Brain pericyte (primary cell): Measurements from ENCODE around the gene NPTX2.

Experiments used
- DNase-seq: peaks from one replicate; pipeline ENCODE4 v3.0.0-alpha.2; 2012; ENCODE audit warnings: low read depth, low spot score

NPTX2 gene

DNA sequence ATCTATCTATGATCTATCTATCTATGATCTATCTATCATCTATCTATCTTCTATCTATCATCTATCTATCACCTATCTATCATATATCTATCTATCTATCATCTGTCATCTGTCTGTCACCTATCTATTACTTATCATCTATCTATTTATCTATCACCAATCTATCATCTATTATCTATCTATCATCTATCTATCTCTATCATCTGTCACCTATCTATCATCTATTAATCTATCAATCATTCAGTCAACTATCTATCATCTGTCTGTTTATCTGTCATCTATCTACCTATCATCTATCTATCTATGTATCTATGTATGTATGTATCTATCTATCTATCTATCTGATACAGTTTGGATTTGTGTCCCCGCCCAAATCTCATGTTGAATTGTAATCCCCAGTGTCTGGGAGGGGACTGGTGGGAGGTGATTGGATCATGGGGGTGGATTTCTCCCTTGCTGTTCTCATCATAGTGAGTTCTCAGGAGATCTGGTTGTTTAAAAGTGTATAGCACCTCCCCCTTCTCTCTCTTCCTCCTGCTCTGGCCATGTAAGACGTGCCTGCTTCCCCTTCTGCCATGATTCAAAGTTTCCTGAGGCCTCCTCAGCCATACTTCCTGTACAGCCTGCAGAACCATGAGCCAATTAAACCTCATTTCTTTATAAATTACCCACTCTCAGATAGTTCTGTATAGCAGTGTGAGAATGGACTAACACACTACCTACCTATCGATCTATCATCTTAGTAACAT lies 37.6 kb downstream of the NPTX2 start:
- no peak for DNase-seq

DNA sequence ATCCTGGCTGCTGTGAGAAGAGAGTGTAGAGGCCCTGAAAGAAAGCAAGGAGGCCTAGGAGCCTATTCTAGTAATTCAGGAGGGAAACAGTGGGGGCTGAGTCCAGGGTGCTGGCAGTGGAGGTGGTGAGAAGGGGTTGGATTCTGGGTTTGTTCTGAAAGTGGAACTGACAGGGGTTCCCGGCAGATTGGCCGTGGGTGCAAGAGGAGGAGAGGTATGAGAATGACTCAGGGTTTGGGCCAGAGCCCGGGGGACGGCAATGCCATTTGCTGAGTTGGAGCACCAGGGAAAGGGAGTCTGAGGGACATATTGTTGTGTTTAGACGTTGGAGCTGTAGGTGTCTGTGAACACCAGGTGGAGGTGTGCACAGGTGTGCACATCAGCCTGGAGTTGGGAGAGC lies 38.5 kb downstream of the NPTX2 start:
- DNase-seq: no peak

DNA sequence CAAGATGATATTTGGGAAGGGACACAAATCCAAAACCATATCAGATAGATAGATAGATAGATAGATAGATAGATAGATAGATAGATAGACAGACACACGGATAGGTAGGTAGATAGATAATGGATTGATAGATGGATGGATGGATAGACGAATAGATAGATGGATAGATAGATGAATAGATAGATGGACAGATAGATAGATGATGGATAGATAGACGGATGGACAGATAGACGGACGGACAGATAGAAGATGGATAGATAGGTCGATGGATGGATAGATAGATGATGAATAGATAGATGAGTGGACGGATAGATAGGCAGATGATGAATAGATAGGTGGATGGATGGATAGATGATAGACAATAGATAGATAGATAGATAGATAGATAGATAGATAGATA lies 39.8 kb downstream of the NPTX2 start:
- no peak for DNase-seq

DNA sequence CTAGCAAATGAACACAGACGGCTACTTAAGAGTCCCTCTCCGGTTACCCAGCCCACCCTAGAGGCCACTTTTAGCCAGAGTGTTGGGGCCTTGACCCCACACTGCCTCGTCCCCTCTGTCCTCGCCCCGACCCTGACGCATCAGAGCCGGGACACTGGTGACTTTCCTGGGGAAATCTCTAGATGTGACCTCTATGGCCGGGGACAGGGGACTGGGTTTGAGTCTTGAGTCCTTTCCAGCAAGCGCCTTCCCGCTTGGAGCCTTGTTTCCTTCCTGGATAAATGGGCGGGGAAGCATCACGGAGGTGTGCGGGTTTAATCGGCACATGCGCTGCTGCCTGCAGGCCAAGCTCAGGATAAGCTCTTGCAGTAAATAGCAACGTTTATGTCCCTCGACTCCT lies 40.7 kb downstream of the NPTX2 start:
- no peak for DNase-seq

DNA sequence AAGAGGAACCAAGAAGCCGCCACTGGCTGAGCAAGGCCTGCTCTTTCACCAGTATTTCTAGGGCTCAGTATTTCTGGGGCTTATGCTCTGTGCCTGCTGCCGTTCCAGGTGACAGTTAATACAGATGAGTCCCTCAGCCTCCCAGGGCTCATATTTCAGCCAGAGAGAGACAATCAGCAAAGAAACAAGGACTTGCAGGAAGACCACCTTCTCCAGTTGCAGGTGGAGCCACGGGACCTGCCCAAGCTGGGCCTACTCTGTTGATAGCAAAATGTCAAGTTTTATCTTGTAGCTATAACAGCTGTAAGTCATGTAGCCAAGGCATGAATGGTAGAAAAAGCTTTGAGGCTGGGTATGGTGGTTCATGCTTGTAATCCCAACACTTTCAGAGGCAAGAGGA lies 42.7 kb downstream of the NPTX2 start:
- DNase-seq: no peak

DNA sequence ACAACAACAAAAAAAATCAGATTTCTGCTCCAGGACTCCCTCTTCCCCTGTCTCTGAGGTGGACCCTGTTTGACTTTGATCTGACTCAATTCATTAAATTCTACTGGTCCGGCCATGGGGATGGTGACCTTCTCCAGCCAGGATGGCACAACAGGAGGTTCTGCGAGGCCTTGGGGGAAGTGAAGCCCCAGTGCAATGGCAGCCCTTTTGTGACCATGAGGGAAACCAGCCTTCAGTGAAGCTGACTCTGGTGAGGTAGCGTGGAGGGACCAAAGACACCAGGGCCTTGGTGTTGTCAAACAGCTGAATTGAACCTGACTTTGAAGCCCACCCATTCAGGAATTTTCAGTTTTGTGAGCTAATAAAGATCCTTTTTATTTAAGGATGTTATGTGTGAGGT lies 44.5 kb downstream of the NPTX2 start:
- no peak for DNase-seq

DNA sequence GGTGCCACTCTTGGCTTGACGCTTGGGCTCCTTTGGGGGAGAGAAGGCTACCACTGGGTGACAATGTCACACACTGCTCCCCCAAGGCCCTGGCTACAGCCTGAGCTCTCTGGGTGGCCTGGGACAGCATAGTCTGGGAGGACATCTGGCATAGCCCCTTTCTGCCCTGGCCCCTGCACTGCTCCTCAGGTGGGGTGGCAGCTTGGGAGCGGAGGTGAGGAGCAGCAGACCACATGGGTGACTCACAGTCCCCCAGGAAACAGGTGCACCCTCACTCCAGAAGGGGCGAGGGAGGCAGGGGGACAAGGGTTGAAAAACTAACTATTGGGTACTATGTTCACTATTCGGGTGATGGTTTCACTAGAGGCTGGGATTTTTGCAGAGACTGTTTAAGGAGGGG lies 45.2 kb downstream of the NPTX2 start:
- DNase-seq: no peak

DNA sequence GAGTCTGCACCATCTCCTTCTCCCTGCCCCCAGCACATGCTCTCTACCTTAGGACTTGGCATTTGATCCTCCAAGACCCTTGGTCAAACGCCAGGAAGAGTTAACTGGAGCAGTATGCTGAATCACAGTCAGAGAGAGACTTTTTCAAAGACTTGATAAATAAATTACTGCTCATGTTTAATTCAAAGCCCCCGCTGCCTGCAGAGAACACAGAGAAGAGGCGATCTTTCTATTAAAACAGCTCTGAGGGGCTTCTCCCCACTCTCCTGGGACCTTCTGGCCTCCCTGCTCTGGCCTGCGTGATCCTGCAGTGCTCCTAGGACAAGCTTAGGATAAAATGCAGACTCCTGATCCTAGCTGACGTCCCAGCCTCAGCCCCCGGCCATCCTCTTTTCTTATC lies 47.8 kb downstream of the NPTX2 start:
- DNase-seq: no peak

DNA sequence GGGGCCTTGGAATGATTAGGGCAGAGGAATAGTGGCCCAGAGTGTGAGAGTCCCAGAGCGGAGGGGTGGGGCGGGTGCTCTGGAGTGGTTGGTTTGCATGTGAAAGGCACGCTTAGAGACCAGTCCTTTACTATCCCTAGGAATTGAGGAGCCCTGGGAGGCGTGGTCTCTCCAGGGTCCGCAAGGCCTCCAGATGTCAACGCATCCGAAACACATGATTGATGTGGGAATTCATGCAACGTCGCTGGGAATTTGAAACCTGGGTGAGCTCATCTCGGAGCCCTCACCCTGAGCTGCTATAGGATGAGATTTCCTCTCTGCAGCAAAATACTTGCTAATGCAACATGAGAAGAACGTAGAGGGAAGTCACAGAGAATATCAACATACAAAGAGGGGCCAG lies 51.2 kb downstream of the NPTX2 start:
- no peak for DNase-seq

DNA sequence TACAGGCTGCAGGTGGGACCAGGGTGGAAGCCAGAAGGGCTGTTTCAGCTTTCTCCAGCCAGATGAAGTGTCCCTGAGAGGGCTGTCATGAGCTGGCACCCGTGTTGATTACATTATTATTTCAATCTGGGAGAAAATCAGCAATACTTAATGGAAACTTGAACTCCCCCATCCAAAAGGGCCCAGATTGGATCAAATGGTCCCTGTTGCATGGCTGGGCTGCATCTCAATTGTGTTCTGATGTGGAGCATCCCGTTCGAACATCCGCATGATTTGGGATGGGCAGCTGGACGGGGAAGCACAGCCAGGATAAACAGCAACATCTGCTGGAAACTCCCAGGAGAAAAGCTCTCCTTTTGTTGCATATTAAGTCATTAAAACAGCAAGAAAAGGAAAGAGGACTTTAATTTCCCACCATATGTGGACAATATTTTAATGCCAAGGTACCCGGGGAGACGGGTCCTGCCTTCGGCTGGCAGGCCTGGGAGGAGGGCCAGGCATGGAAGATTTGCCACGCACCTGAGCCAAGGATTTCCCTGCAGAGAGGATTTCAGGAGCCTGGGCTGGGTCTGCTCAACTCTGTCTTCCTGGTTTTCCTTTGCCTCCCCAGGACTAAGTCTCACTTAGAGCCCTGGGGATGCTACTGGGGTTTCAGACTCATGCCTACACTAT lies 52.4 kb downstream of the NPTX2 start:
- DNase-seq: no peak

DNA sequence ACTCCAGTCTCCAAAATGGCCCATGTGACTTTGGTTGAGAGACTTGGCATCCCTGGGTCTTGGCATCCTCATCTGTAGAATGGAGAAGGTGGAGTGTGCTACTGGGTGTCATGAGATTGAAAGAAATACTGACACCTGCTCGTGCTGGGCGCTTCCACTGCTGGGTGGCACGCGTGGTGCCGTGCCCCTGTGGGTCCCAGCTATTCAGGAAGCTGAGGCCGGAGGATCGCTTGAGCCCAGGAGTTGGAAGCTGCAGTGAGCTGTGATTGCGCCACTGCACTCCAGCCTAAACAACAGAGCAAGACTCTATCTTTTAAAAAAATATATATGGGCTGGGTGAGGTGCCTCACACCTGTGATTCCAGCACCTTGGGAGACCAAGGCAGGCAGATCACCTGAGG lies 53.1 kb downstream of the NPTX2 start:
- no peak for DNase-seq

DNA sequence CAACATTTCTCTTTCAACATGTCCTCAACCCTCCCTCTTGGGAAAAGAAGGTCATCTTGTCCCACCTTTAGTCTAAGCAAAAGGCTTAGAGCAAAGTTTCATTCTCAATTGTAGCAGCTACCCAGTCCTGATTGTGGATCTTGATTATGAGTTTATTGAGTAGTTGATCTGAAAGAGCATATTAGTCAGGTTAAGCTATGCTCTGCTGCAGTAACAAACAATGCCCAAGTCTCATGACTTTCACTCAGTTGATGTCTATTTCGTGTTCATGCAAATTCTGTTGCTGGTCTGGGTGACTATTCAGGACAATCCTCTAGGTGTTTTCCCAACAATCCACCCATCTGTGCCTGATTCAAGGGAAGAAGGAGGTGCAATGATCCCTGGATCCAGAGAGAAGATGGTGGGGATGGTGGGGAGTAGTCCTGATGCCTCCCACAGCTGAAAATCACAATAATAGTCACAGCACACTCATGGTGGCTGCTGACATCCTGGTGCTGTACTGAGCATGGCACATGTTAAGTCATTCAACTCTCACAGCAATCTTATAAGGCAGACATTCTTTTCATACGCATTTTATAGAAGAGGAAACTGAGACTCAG lies 54.7 kb downstream of the NPTX2 start:
- no peak for DNase-seq

DNA sequence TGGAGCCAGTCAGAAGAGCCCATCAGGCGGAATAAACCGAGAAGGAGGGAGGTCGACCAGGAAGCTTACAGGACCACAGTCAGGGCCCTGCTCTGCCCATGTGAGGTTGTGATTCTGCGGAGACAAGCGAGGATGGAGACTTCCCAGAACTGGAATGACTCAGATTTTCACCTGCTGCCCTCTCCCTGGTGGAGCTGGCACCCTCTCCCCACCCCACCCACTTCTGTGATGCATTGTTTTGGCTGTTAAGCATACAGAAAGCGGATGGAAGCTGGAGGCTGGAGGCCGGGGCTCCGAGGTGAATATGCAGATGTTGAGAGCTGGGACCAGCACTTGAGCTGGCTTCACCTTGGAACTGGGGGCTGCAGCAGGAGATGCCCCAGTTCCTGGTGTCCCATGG lies 57.4 kb downstream of the NPTX2 start:
- DNase-seq: no peak

DNA sequence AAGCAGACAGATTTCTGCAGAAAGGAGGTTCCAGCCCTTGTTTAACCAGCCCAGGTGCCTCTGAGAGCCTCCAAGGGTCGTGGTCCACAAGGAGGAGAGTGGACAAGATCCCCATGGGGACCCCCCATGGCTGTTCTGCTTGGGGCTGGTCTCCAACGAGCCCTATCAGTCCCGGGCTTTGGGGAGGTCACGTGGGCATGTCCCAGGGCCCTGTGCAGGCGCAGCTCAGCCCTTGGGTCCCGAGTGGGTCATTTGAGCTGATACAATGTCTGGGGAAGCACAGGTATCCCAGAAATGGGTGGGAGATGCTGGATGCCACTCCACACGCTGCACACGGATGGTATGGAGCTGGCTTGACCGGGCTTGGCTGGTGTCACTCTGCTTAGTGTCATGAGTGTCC lies 57.8 kb downstream of the NPTX2 start:
- DNase-seq: no peak

DNA sequence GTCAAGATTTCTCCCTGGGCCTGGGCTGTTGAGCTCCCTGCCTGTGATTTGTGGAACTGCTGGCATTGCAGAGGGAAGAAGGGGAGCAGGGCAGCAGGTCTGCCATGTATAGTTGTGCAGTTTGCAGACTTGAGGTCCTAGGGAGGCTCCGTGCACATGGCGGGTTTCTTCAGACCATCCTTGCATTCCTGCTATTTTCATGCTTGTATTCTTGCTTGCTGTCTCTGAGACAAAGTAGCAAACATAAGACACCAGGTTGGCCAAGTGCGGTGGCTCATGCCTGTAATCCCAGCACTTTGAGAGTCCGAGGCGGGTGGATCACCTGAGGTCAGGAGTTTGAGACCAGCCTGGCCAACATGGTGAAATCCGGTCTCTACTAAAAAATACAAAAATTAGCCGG lies 61.1 kb downstream of the NPTX2 start:
- DNase-seq: no peak
